ENCODE results near the gene CEBPB. TPM values are rescaled to one million over a fixed set of nuclear protein-coding genes. Genes with fewer than 3 reads are reported as not detected.

The CEBPB gene
- total RNA-seq, 1 experiment from 2014 or later: 22.6 TPM

GRCh38 chr20:50188287-50188688 lies 2.3 kb upstream of the CEBPB start:
- H2BK15ac ChIP-seq (ENCODE audit: low read depth, low read length): no peak overlapping the region
- no peak overlapping the region for H3K56ac ChIP-seq (ENCODE audit: insufficient read length, low read depth, low read length)
- no peak overlapping the region for H2BK5ac ChIP-seq (ENCODE audit: insufficient read length, low read length)
- H3K23ac ChIP-seq (ENCODE audit: insufficient read length, low read depth, low read length): no peak overlapping the region
- H3K9me3 ChIP-seq (ENCODE audit: control insufficient read depth, low read depth, low read length): no peaks in the 10 kb centered on the region
- H4K8ac ChIP-seq (replicated peaks; ENCODE audit: insufficient read length, low read depth, low read length): no peak overlapping the region
- no peak overlapping the region for H3K14ac ChIP-seq (ENCODE audit: insufficient read depth, low read length)
- no peaks in the 10 kb centered on the region; the same call in 1 of the 2 replicates for H3K4me1 ChIP-seq (ENCODE audit: insufficient read depth, low read length)
- no peak overlapping the region for H3K18ac ChIP-seq (ENCODE audit: insufficient read length, low read depth, low read length)
- Mint-ChIP-seq H3K27ac (no peak overlapping the region; a peak in 1 of 7 replicates), H3K36me3 (ENCODE audit: insufficient read depth in 1 of 3, low read depth in 3 of 3) (peaks cover 0 to 5% (median 0%) of the 10 kb centered on the region in 3 experiments; a peak in 2 of 7 replicates), H3K4me1 (peaks cover 25 to 39% of the 10 kb centered on the region in 2 experiments), H3K4me3 (peak overlapping the region in 1 of 2 experiments; percentile 31; a peak in 2 of 5 replicates), H3K9me3 (no peaks in the 10 kb centered on the region; a peak in 3 of 5 replicates), H3K27me3 (ENCODE audit: low read depth) (peaks cover 11% of the 10 kb centered on the region)
- H3K4me2 ChIP-seq (ENCODE audit: insufficient read depth, insufficient read length, low read length): no peak overlapping the region
- no peak overlapping the region for H3K9ac ChIP-seq (ENCODE audit: extremely low read depth, insufficient read length, low read length)
- WGBS (ENCODE audit: extremely low coverage, insufficient read length, low lambda C conversion rate): no CpG with 5 or more reads among the region's 6 CpGs
- no peak overlapping the region for H3T11ph ChIP-seq (ENCODE audit: low read length)
- H3K27me3 ChIP-seq (ENCODE audit: insufficient read depth, low read length): no peaks in the 10 kb centered on the region
- no peaks in the 10 kb centered on the region for H3K79me1 ChIP-seq (ENCODE audit: insufficient read depth, low read depth, low read length, poor library complexity, severe bottlenecking)
- H2AFZ ChIP-seq (ENCODE audit: low read length): no peak overlapping the region
- H2BK120ac ChIP-seq (ENCODE audit: low read depth, low read length, poor library complexity, severe bottlenecking): no peak overlapping the region
- H2BK12ac ChIP-seq (ENCODE audit: insufficient read length, low read depth, low read length): no peak overlapping the region
- H4K20me1 ChIP-seq (ENCODE audit: control insufficient read depth, insufficient read depth, insufficient read length): peaks cover under 1% of the 10 kb centered on the region
- no peak overlapping the region for H2AK5ac ChIP-seq (ENCODE audit: insufficient read length, low read length)
- H3K79me2 ChIP-seq (ENCODE audit: insufficient read depth, low read length): peaks cover 1% of the 10 kb centered on the region; the same call in 1 of the 2 replicates
- H3K27ac ChIP-seq (ENCODE audit: insufficient read length, low read depth, low read length): no peak overlapping the region
- no peak overlapping the region for H4K91ac ChIP-seq (ENCODE audit: insufficient read length, low read depth, low read length)
- no peak overlapping the region for H3K4ac ChIP-seq (ENCODE audit: low read depth, low read length)
- no peak overlapping the region for H4K5ac ChIP-seq (ENCODE audit: insufficient read length, low read depth, low read length)
- no peak for TF ChIP-seq CTCF (conservative IDR thresholded peaks at IDR 0.05)
- peaks cover 5% of the 10 kb centered on the region for H3K23me2 ChIP-seq (ENCODE audit: insufficient read length, low read depth, low read length, poor library complexity, severe bottlenecking)
- no peak overlapping the region for H2BK20ac ChIP-seq (ENCODE audit: low read depth, low read length, poor library complexity, severe bottlenecking)
- DNase-seq: no peak
